Measurements from ENCODE around the gene SPAG4. TPM values are rescaled to one million over a fixed set of nuclear protein-coding genes. Genes with fewer than 3 reads are reported as not detected.

The SPAG4 gene
- total RNA-seq, 1 experiment from 2014 or later, result 1.6 TPM

DNA sequence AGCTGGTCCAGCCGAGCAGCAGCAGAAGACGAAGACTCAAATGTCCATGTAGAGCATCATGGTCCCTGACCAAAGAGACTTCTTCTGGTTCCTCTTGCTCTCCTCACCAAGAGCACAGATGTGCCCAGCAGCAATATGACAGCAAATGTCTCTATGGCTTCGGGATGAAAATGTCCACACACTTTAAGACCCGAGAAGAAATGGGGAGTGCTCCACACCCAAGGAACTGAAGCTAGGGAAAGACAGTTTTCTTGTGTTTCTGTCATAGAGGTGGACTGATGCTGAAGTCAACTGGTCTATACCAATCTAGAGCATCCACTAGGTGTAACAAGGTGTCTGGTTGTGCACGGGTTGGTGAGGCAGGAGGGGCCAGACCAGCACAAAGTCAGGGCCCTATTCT, 53.6 kb downstream of the SPAG4 start:
- H3K9me3 Mint-ChIP-seq (ENCODE audit: unreplicated experiment), result no peaks in the 10 kb centered on the region
- TF ChIP-seq CTCF (IDR thresholded peaks at IDR 0.05; ENCODE audit: unreplicated experiment), result no peak
- H3K4me3 Mint-ChIP-seq (ENCODE audit: unreplicated experiment), result no peak overlapping the region
- no peaks in the 10 kb centered on the region for H3K27me3 Mint-ChIP-seq (ENCODE audit: insufficient read depth, unreplicated experiment)
- no peaks in the 10 kb centered on the region for H3K4me1 Mint-ChIP-seq (ENCODE audit: insufficient read depth, unreplicated experiment)
- intact Hi-C loops (cut with micrococcal nuclease), result loop anchor here (10.0 kb wide), 1 partner anchor 104 kb away; no protein-coding TSS in a partner anchor
- no peak for DNase-seq (ENCODE audit: unreplicated experiment)
- ChIA-PET POLR2A (interaction anchor here (0.9 to 2.4 kb wide), 3 partner anchors 8 to 73 kb away, joined by 3 to 9 read pairs (median 4); partner anchors contain the start of gene RBM39), CTCF (interaction anchor here (0.9 to 1.2 kb wide), 2 partner anchors 10 to 122 kb away, joined by 3 read pairs; no protein-coding TSS in a partner anchor)
- H3K36me3 Mint-ChIP-seq (ENCODE audit: insufficient read depth, unreplicated experiment), result peaks cover 52% of the 10 kb centered on the region
- no TSS peak for BruUV-seq (replicated peaks)
- H3K27ac Mint-ChIP-seq (ENCODE audit: low read depth, unreplicated experiment), result no peak overlapping the region

GRCh38 chr20:35669681-35670080, 54.1 kb downstream of the SPAG4 start:
- intact Hi-C loops (cut with micrococcal nuclease), result loop anchor here (10.0 kb wide), 1 partner anchor 105 kb away; no protein-coding TSS in a partner anchor
- Mint-ChIP-seq H3K4me1 (ENCODE audit: insufficient read depth, unreplicated experiment) (no peaks in the 10 kb centered on the region), H3K27ac (ENCODE audit: low read depth, unreplicated experiment) (peak overlapping the region; percentile 16), H3K9me3 (ENCODE audit: unreplicated experiment) (no peaks in the 10 kb centered on the region), H3K27me3 (ENCODE audit: insufficient read depth, unreplicated experiment) (no peaks in the 10 kb centered on the region), H3K4me3 (ENCODE audit: unreplicated experiment) (no peak overlapping the region), H3K36me3 (ENCODE audit: insufficient read depth, unreplicated experiment) (peaks cover 50% of the 10 kb centered on the region)
- no peak for DNase-seq (ENCODE audit: unreplicated experiment)
- no peak for TF ChIP-seq CTCF (IDR thresholded peaks at IDR 0.05; ENCODE audit: unreplicated experiment)
- ChIA-PET CTCF (interaction anchor here (0.9 kb wide), 1 partner anchor 10 kb away, joined by 3 read pairs; no protein-coding TSS in a partner anchor), POLR2A (interaction anchor here (0.9 to 2.4 kb wide), 3 partner anchors 9 to 73 kb away, joined by 3 to 9 read pairs (median 4); partner anchors contain the start of gene RBM39)
- BruUV-seq (replicated peaks), result no TSS peak

Other genes with a start within 250 kb of the SPAG4 start
- gene UQCC1, start 203.9 kb upstream of the SPAG4 start, total RNA-seq (2022), result 45.2 and 55.8 TPM in 2 replicates
- gene GDF5, start 177.6 kb upstream of the SPAG4 start, total RNA-seq (2022), result not detected in 2 replicates
- gene CEP250, start 160.2 kb upstream of the SPAG4 start, total RNA-seq (2022), result 41.0 and 44.0 TPM in 2 replicates
- gene C20orf173, start 86.2 kb upstream of the SPAG4 start, total RNA-seq (2022), result not detected in 2 replicates
- 222 and 260 TPM in 2 replicates for gene ERGIC3, start 73.8 kb upstream of the SPAG4 start, total RNA-seq (2022)
- gene CPNE1, start 49.1 kb downstream of the SPAG4 start, total RNA-seq (2022), result 161 and 194 TPM in 2 replicates
- 60.1 and 64.3 TPM in 2 replicates for gene RBM12, start 49.1 kb downstream of the SPAG4 start, total RNA-seq (2022)
- 27.6 and 28.6 TPM in 2 replicates for gene NFS1, start 83.5 kb downstream of the SPAG4 start, total RNA-seq (2022)
- gene ROMO1, start 83.6 kb downstream of the SPAG4 start, total RNA-seq (2022), result 173 and 192 TPM in 2 replicates
- gene RBM39, start 126.4 kb downstream of the SPAG4 start, total RNA-seq (2022), result 380 and 438 TPM in 2 replicates
- gene PHF20, start 156.2 kb downstream of the SPAG4 start, total RNA-seq (2022), result 64.2 and 74.7 TPM in 2 replicates

Data from MCF 10A (cell line).